ENCODE measurements around the gene CCDC9. TPM values are rescaled to one million over a fixed set of nuclear protein-coding genes. Genes with fewer than 3 reads are reported as not detected.

CCDC9 gene
- total RNA-seq, 1 experiment from 2014 or later: 36.9 TPM

DNA sequence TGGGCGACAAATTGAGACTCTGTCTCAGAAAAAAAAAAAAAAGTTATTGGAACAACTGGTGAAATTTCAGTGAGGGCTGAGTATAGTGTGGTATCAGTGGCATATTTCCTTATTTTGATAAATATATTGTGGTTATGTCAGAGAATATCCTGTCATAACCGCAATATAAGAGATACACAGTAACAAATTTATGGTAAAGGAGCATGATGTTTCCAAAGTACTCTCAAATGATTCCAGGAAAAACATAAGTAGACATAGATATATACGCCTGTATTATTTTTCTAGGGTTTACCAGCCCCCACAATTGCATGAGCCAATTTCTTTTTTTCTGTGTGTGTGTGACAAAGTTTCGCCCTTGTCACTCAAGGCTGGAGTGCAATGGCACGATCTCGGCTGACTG lies 47.6 kb downstream of the CCDC9 start:
- no peak overlapping the region for H3K27ac Mint-ChIP-seq
- no peak overlapping the region for H2BK12ac ChIP-seq (ENCODE audit: insufficient read length, low read depth, low read length)
- no peak overlapping the region for H3K4ac ChIP-seq (ENCODE audit: low read depth, low read length)
- H3K4me1 Mint-ChIP-seq: peaks cover 7% of the 10 kb centered on the region in 2 experiments
- H3K23me2 ChIP-seq (ENCODE audit: insufficient read length, low read depth, low read length, poor library complexity, severe bottlenecking): no peaks in the 10 kb centered on the region
- H4K91ac ChIP-seq (ENCODE audit: insufficient read length, low read depth, low read length): no peak overlapping the region
- no peak overlapping the region for H4K5ac ChIP-seq (ENCODE audit: insufficient read length, low read depth, low read length)
- no peaks in the 10 kb centered on the region for H3K27me3 ChIP-seq (ENCODE audit: insufficient read depth, low read length)
- H2BK5ac ChIP-seq (ENCODE audit: insufficient read length, low read length): no peak overlapping the region
- no peak overlapping the region for H2AK5ac ChIP-seq (ENCODE audit: insufficient read length, low read length)
- no peak overlapping the region for H3K23ac ChIP-seq (ENCODE audit: insufficient read length, low read depth, low read length)
- H3K56ac ChIP-seq (ENCODE audit: insufficient read length, low read depth, low read length): no peak overlapping the region
- no CpG with 5 or more reads among the region's 6 CpGs for WGBS (ENCODE audit: extremely low coverage, insufficient read length, low lambda C conversion rate)
- H3K4me3 Mint-ChIP-seq: no peak overlapping the region
- H4K20me1 ChIP-seq (ENCODE audit: control insufficient read depth, insufficient read depth, insufficient read length): no peaks in the 10 kb centered on the region
- H2BK20ac ChIP-seq (ENCODE audit: low read depth, low read length, poor library complexity, severe bottlenecking): no peak overlapping the region
- no peak overlapping the region for H3K14ac ChIP-seq (ENCODE audit: insufficient read depth, low read length)
- no peaks in the 10 kb centered on the region for H3K79me2 ChIP-seq (ENCODE audit: insufficient read depth, low read length)
- H3K9me3 Mint-ChIP-seq: peaks cover 0 to 2% of the 10 kb centered on the region in 2 experiments; a peak in 2 of 5 replicates
- H3T11ph ChIP-seq (ENCODE audit: low read length): no peak overlapping the region
- H3K36me3 Mint-ChIP-seq (ENCODE audit: insufficient read depth in 1 of 3, low read depth in 3 of 3): no peaks in the 10 kb centered on the region
- H3K9ac ChIP-seq (ENCODE audit: extremely low read depth, insufficient read length, low read length): no peak overlapping the region
- DNase-seq: no peak
- no peak overlapping the region for H3K18ac ChIP-seq (ENCODE audit: insufficient read length, low read depth, low read length)
- no peaks in the 10 kb centered on the region for H3K9me3 ChIP-seq (ENCODE audit: control insufficient read depth, low read depth, low read length)
- no peak overlapping the region for H2BK120ac ChIP-seq (ENCODE audit: low read depth, low read length, poor library complexity, severe bottlenecking)
- H2BK15ac ChIP-seq (ENCODE audit: low read depth, low read length): no peak overlapping the region
- no peak overlapping the region for H2AFZ ChIP-seq (ENCODE audit: low read length)
- H4K8ac ChIP-seq (replicated peaks; ENCODE audit: insufficient read length, low read depth, low read length): no peak overlapping the region
- H3K79me1 ChIP-seq (ENCODE audit: insufficient read depth, low read depth, low read length, poor library complexity, severe bottlenecking): no peaks in the 10 kb centered on the region
- no peaks in the 10 kb centered on the region for H3K4me1 ChIP-seq (ENCODE audit: insufficient read depth, low read length)
- H3K27me3 Mint-ChIP-seq (ENCODE audit: low read depth): peaks cover 7% of the 10 kb centered on the region
- TF ChIP-seq, protein P1, sequence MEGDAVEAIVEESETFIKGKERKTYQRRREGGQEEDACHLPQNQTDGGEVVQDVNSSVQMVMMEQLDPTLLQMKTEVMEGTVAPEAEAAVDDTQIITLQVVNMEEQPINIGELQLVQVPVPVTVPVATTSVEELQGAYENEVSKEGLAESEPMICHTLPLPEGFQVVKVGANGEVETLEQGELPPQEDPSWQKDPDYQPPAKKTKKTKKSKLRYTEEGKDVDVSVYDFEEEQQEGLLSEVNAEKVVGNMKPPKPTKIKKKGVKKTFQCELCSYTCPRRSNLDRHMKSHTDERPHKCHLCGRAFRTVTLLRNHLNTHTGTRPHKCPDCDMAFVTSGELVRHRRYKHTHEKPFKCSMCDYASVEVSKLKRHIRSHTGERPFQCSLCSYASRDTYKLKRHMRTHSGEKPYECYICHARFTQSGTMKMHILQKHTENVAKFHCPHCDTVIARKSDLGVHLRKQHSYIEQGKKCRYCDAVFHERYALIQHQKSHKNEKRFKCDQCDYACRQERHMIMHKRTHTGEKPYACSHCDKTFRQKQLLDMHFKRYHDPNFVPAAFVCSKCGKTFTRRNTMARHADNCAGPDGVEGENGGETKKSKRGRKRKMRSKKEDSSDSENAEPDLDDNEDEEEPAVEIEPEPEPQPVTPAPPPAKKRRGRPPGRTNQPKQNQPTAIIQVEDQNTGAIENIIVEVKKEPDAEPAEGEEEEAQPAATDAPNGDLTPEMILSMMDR (conservative IDR thresholded peaks at IDR 0.05): no peak
- no peak overlapping the region for H3K4me2 ChIP-seq (ENCODE audit: insufficient read depth, insufficient read length, low read length)
- no peak overlapping the region for H3K27ac ChIP-seq (ENCODE audit: insufficient read length, low read depth, low read length)

Measured in H9 (cell line).